Fibroblast of lung (primary cell): Measurements from ENCODE around the gene NECTIN2.

Experiments
- EZH2 ChIP-seq: IDR thresholded peaks from 2 replicates; pipeline ENCODE4 v1.5.1; 2012; ENCODE audit warnings: low read length, control low read depth, mild to moderate bottlenecking; ENCODE audit errors: missing control alignments
- TF ChIP-seq, protein P1 (sequence below), 2 donors: IDR thresholded peaks in 1 of 2; conservative IDR thresholded peaks in 1 of 2; 1 replicate in 1 of 2; 2 replicates in 1 of 2; pipeline ENCODE4 v1.5.1; 2011 to 2012; ENCODE audit warnings: low read length in 2 of 2, control low read depth in 1 of 2, inconsistent platforms in 1 of 2, low read depth in 1 of 2, mild to moderate bottlenecking in 1 of 2

GRCh38 chr19:44806291-44806690, 39.8 kb upstream of the NECTIN2 start:
- TF ChIP-seq, protein P1, sequence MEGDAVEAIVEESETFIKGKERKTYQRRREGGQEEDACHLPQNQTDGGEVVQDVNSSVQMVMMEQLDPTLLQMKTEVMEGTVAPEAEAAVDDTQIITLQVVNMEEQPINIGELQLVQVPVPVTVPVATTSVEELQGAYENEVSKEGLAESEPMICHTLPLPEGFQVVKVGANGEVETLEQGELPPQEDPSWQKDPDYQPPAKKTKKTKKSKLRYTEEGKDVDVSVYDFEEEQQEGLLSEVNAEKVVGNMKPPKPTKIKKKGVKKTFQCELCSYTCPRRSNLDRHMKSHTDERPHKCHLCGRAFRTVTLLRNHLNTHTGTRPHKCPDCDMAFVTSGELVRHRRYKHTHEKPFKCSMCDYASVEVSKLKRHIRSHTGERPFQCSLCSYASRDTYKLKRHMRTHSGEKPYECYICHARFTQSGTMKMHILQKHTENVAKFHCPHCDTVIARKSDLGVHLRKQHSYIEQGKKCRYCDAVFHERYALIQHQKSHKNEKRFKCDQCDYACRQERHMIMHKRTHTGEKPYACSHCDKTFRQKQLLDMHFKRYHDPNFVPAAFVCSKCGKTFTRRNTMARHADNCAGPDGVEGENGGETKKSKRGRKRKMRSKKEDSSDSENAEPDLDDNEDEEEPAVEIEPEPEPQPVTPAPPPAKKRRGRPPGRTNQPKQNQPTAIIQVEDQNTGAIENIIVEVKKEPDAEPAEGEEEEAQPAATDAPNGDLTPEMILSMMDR (conservative IDR thresholded peaks at IDR 0.05 in 1 of 2, IDR thresholded peaks at IDR 0.05 in 1 of 2; ENCODE audit: low read depth in 1 of 2, low read length in 2 of 2): no peak
- TF ChIP-seq EZH2: no peak
